ENCODE measurements around the gene ZBTB32. TPM values are rescaled to one million over a fixed set of nuclear protein-coding genes. Genes with fewer than 3 reads are reported as not detected.
"Not testable (repeated sequence)": the region's sequence is repeated elsewhere in the genome, so short reads cannot be mapped to it uniquely, and the experiment has no call there.

The ZBTB32 gene
- total RNA-seq, 2 donors from 2014 or later: 138 to 217 TPM

DNA sequence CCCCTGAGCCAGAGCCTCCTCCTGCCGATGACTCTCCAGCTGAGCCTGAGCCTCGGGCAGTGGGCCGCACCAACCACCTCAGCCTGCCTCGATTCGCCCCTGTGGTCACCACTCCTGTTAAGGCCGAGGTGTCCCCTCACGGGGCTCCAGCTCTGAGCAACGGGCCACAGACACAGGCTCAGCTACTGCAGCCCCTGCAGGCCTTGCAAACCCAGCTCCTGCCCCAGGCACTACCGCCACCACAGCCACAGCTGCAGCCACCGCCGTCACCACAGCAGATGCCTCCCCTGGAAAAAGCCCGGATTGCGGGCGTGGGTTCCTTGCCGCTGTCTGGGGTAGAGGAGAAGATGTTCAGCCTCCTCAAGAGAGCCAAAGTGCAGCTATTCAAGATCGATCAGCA is 17.0 kb downstream of the ZBTB32 start:
- Mint-ChIP-seq H3K27ac (peak overlapping the region; percentile 54), H3K27me3 (no peaks in the 10 kb centered on the region), H3K4me3 (peak overlapping the region; percentile 15), H3K36me3 (ENCODE audit: low read depth) (peaks cover 92% of the 10 kb centered on the region), H3K9me3 (no peaks in the 10 kb centered on the region), H3K4me1 (peaks cover 5% of the 10 kb centered on the region)
- no peak for ATAC-seq (replicated peaks)

DNA sequence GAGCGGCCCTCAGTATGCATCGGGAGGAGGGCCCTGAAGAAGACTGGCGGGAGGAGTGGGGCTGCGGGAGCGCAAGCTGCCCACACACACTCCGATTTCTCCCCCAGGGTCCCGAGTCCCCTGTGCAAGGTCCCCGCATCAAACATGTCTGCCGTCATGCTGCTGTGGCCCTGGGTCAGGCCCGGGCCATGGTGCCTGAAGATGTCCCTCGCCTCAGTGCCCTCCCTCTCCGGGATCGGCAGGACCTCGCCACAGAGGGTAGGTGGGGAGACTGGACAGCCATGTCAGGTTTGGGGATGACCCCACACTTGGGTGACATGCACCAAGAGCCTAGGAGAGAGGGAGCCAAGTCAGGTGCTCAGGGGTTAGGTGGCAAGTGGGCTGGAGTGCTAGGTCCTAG is 18.1 kb downstream of the ZBTB32 start:
- H3K4me3 Mint-ChIP-seq: peak overlapping the region; percentile 15
- no peaks in the 10 kb centered on the region for H3K27me3 Mint-ChIP-seq
- no peak for ATAC-seq (replicated peaks)
- peak overlapping the region; percentile 54 for H3K27ac Mint-ChIP-seq
- H3K9me3 Mint-ChIP-seq: no peaks in the 10 kb centered on the region
- H3K36me3 Mint-ChIP-seq (ENCODE audit: low read depth): peaks cover 92% of the 10 kb centered on the region
- H3K4me1 Mint-ChIP-seq: peaks cover 5% of the 10 kb centered on the region

DNA sequence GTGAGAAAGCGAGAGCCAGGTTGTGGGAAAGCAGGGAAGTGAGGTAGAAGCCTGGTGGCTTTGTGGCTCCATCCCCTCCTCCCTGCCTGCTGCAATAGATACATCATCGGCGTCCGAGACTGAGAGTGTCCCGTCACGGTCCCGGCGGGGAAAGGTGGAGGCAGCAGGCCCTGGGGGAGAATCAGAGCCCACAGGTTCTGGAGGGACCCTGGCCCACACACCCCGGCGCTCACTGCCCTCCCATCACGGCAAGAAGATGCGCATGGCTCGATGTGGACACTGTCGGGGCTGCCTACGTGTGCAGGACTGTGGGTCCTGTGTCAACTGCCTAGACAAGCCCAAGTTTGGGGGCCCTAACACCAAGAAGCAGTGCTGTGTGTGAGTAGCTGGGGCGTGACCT is 18.5 kb downstream of the ZBTB32 start:
- no peak for ATAC-seq (replicated peaks)

DNA sequence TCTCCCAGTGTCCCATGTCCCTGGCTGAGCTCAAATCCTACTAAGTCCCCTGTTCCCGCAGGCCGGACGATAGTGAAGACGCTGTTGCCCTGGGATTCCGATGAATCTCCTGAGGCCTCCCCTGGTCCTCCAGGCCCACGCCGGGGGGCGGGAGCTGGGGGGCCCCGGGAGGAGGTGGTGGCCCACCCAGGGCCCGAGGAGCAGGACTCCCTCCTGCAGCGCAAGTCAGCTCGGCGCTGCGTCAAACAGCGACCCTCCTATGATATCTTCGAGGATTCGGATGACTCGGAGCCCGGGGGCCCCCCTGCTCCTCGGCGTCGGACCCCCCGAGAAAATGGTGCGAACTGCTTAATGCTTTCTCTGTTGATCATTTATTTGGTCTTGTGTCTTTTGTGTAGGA is 19.3 kb downstream of the ZBTB32 start:
- peaks cover 100% of the 10 kb centered on the region for H3K36me3 Mint-ChIP-seq (ENCODE audit: low read depth)
- ATAC-seq (replicated peaks): no peak
- no peak overlapping the region for H3K27ac Mint-ChIP-seq

More for the DNA sequence above, 18.5 kb downstream of the ZBTB32 start:
- H3K4me1 Mint-ChIP-seq: peaks cover 5% of the 10 kb centered on the region
- H3K9me3 Mint-ChIP-seq: no peaks in the 10 kb centered on the region
- H3K27ac Mint-ChIP-seq: peak overlapping the region; percentile 54
- no peaks in the 10 kb centered on the region for H3K27me3 Mint-ChIP-seq
- peaks cover 96% of the 10 kb centered on the region for H3K36me3 Mint-ChIP-seq (ENCODE audit: low read depth)
- H3K4me3 Mint-ChIP-seq: peak overlapping the region; percentile 15

DNA sequence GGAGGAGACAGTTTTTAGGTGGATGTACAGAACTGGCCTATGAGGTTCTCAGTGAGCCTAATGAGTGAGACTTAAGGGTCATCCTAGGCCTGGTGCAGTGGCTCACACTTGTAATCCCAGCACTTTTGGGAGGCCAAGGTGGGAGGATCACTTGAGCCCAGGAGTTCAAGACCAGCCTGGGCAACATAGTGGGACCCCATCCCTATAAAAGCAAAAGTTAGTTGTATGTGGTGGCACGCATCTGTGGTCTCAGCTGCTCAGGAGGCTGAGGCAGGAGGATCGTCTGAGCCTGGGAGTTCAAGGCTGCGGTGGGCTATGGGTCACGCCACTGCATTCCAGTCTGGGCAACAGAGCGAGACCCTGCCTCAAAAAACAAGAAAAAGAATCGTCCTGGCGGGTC is 19.8 kb downstream of the ZBTB32 start:
- not testable (repeated sequence) for H3K27ac Mint-ChIP-seq; H3K27me3 Mint-ChIP-seq; H3K4me3 Mint-ChIP-seq; ATAC-seq (replicated peaks); H3K9me3 Mint-ChIP-seq; H3K4me1 Mint-ChIP-seq
- H3K36me3 Mint-ChIP-seq (ENCODE audit: low read depth): peaks cover 100% of the 10 kb centered on the region

More for the DNA sequence above, 19.3 kb downstream of the ZBTB32 start:
- Mint-ChIP-seq H3K4me1 (peaks cover 5% of the 10 kb centered on the region), H3K27me3 (no peaks in the 10 kb centered on the region), H3K4me3 (no peak overlapping the region), H3K9me3 (no peaks in the 10 kb centered on the region)

DNA sequence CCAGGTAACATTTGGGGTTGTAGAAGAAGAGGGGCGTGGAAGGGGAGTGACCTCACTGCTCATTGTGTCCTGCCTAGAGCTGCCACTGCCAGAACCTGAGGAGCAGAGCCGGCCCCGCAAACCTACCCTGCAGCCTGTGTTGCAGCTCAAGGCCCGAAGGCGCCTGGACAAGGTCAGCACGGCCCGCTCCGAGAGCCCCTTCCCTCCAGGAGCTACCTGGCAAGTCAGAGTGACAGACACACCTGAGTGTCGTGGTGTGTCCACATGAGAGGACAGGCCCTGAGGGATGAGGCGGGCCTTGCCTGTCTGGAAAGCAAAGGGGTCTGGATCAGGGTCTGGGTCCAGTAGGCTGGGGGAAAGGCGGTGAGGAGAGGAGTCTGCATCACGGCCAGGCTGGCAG is 20.2 kb downstream of the ZBTB32 start:
- Mint-ChIP-seq H3K9me3 (no peaks in the 10 kb centered on the region), H3K36me3 (ENCODE audit: low read depth) (peaks cover 100% of the 10 kb centered on the region), H3K4me1 (peaks cover 5% of the 10 kb centered on the region), H3K27ac (no peak overlapping the region), H3K27me3 (no peaks in the 10 kb centered on the region), H3K4me3 (no peak overlapping the region)
- ATAC-seq (replicated peaks): no peak

DNA sequence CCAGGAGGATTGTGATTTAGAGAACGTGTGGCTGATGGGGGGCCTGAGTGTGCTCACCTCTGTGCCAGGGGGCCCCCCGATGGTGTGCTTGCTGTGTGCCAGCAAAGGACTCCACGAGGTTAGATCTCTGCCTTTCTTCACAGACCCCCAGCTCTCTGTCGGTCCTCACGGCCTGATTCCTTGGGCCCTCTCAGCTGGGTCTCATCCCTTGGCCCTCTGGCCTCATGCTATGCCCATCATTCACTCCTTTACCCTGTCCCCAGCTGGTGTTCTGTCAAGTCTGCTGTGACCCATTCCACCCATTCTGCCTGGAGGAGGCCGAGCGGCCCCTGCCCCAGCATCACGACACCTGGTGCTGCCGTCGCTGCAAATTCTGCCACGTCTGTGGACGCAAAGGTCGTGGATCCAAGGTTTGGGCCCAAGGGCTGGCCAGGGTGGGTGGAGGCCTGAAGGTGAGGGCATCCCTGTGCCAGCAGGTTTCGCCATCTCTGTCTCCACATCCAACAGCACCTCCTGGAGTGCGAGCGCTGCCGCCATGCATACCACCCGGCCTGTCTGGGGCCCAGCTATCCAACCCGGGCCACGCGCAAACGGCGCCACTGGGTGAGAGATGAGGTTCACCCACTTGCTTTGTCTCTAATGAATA is 21.0 kb downstream of the ZBTB32 start:
- Mint-ChIP-seq H3K4me1 (peaks cover 5% of the 10 kb centered on the region), H3K27me3 (no peaks in the 10 kb centered on the region), H3K9me3 (no peaks in the 10 kb centered on the region), H3K27ac (no peak overlapping the region), H3K36me3 (ENCODE audit: low read depth) (peaks cover 100% of the 10 kb centered on the region), H3K4me3 (no peak overlapping the region)
- no peak for ATAC-seq (replicated peaks)

DNA sequence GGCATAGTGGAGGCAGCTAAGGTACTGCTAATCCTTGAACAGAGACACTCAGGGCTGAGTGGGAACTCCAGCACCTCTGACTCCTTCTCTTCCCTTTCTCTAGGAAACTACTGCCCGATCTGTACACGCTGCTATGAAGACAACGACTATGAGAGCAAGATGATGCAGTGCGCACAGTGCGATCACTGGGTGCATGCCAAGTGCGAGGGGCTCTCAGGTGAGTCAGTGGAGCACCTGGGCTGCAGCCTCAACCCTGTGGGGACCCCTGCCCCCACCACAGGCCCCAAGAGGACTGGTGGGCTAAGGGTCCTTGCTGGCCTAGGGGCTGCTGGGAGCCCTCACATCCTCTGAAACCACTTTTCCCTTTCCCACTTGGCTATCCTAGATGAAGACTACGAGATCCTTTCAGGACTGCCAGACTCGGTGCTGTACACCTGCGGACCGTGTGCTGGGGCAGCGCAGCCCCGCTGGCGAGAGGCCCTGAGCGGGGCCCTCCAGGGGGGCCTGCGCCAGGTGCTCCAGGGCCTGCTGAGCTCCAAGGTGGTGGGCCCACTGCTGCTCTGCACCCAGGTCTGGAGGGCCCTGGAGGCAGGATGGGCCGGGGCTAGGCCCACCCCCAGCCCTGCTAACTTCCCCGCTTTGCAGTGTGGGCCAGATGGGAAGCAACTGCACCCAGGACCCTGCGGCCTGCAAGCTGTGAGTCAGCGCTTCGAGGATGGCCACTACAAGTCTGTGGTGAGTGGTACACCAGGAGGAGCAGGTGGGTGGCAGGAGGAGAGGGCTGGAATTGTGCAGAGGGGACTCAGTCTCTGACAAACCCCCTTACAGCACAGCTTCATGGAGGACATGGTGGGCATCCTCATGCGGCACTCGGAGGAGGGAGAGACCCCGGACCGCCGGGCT is 22.9 kb downstream of the ZBTB32 start:
- ATAC-seq (replicated peaks): no peak
- Mint-ChIP-seq H3K27ac (peak overlapping the region; percentile 69), H3K36me3 (ENCODE audit: low read depth) (peaks cover 98% of the 10 kb centered on the region), H3K4me1 (peaks cover 10% of the 10 kb centered on the region), H3K4me3 (no peak overlapping the region), H3K9me3 (no peaks in the 10 kb centered on the region), H3K27me3 (no peaks in the 10 kb centered on the region)

DNA sequence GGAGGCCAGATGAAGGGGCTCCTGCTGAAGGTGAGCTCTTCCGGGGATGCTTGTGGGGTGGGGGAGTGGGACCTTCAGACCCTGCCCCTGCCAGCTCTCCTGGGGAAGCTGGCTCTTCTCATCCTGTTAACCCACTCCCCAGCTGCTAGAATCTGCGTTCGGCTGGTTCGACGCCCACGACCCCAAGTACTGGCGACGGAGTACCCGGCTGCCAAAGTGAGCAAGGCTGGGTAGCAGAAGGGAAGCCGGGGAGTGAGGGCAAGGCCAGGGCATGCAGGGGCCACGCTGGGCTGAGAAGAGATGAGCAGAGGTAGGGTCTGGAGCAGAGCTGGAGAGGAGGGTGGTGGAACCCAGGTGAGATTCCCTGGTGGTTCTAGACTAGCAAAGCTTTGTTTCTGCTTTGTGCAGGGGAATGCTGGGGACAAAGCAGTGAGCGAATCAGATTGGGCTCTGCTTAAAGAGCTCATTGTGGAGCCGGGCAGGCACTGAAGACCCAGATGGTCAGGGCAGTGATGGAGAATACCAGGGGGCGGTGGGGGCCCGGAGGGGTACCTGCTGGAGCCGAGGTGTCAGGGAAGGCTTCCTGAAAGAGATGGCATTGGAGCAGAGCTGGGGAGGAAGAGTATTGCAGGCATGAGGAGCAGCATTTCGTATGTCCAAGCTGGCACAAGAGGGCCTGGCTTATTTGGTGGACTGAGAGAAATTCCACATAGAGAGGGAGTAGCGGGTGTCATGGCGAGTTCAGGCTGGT is 23.8 kb downstream of the ZBTB32 start:
- ATAC-seq (replicated peaks): no peak
- Mint-ChIP-seq H3K36me3 (ENCODE audit: low read depth) (peaks cover 89% of the 10 kb centered on the region), H3K27me3 (no peaks in the 10 kb centered on the region), H3K9me3 (no peaks in the 10 kb centered on the region), H3K4me3 (no peak overlapping the region), H3K4me1 (peaks cover 10% of the 10 kb centered on the region), H3K27ac (peak overlapping the region; percentile 69)

DNA sequence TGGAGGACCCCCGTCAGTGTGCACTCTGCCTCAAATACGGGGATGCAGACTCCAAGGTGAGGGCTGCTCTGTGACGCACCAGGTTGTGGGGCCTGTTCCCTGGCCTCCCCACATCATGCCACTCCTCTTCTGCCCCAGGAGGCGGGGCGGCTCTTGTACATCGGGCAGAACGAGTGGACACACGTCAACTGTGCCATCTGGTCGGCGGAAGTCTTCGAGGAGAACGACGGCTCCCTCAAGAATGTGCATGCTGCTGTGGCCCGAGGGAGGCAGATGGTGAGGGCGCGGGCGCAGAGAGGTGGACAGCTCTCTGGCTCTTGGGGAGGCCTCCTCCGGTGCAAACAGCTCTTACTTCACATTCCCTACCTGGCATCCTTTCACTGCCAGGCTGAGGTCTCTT is 24.7 kb downstream of the ZBTB32 start:
- no peak overlapping the region for H3K4me3 Mint-ChIP-seq
- H3K36me3 Mint-ChIP-seq (ENCODE audit: low read depth): peaks cover 88% of the 10 kb centered on the region
- peaks cover 11% of the 10 kb centered on the region for H3K4me1 Mint-ChIP-seq
- no peak overlapping the region for H3K27ac Mint-ChIP-seq
- H3K27me3 Mint-ChIP-seq: no peaks in the 10 kb centered on the region
- no peak for ATAC-seq (replicated peaks)
- H3K9me3 Mint-ChIP-seq: no peaks in the 10 kb centered on the region

DNA sequence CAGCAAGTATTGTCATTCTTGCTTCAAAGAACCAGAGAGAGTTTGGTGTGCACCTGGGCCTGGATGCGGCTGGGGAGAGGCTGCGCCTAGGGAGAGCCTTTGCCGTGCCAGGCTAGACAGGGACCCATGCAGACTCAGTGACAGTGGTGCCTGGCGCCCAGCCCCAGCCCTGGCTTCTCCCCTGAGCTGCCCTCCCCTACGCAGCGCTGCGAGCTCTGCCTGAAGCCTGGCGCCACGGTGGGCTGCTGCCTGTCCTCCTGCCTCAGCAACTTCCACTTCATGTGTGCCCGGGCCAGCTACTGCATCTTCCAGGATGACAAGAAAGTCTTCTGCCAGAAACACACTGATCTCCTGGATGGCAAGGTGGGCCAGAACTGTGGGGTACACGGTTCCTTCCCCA is 25.4 kb downstream of the ZBTB32 start:
- ATAC-seq (replicated peaks): no peak
- Mint-ChIP-seq H3K27ac (peak overlapping the region; percentile 38), H3K9me3 (no peaks in the 10 kb centered on the region), H3K27me3 (no peaks in the 10 kb centered on the region), H3K4me1 (peaks cover 15% of the 10 kb centered on the region), H3K4me3 (no peak overlapping the region), H3K36me3 (ENCODE audit: low read depth) (peaks cover 88% of the 10 kb centered on the region)

DNA sequence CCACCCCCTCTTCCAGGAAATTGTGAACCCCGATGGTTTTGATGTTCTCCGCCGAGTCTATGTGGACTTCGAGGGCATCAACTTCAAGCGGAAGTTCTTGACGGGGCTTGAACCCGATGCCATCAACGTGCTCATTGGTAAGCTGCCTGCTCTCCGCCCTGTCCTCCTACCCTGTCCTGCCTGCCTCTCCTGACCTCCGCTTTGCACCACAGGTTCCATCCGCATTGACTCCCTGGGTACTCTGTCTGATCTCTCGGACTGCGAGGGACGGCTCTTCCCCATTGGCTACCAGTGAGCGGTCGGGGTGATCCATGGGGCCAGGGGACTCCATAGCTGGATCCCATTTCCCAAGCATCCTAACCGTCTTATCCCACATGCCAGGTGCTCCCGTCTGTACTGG is 26.0 kb downstream of the ZBTB32 start:
- Mint-ChIP-seq H3K9me3 (no peaks in the 10 kb centered on the region), H3K27me3 (no peaks in the 10 kb centered on the region), H3K4me3 (no peak overlapping the region), H3K36me3 (ENCODE audit: low read depth) (peaks cover 88% of the 10 kb centered on the region), H3K4me1 (peaks cover 17% of the 10 kb centered on the region), H3K27ac (peak overlapping the region; percentile 38)
- no peak for ATAC-seq (replicated peaks)

DNA sequence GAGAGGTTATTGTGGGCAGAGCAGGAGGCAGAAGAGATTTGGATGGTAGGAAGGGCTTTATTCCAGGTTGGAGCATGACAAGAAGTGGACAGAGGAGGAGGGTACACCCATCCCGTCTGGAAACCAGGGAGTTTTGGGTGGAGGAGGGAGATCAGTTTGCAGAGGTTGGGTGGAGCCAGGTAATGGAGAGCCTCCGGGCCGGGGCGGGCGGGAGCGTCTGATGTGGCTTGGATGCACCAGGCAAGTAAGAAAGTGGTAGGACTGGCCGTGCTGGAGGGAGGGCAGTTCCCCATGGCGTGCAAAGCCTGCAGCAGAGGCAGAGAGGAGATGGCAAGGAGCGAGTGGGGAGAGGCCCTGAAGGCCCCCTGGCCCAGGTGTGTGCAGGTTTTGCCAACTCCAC is 27.0 kb downstream of the ZBTB32 start:
- H3K27ac Mint-ChIP-seq: peak overlapping the region; percentile 74
- ATAC-seq (replicated peaks): peak; percentile 13
- H3K36me3 Mint-ChIP-seq (ENCODE audit: low read depth): peaks cover 88% of the 10 kb centered on the region
- peaks cover 23% of the 10 kb centered on the region for H3K4me1 Mint-ChIP-seq
- H3K4me3 Mint-ChIP-seq: no peak overlapping the region
- H3K9me3 Mint-ChIP-seq: no peaks in the 10 kb centered on the region
- H3K27me3 Mint-ChIP-seq: no peaks in the 10 kb centered on the region

DNA sequence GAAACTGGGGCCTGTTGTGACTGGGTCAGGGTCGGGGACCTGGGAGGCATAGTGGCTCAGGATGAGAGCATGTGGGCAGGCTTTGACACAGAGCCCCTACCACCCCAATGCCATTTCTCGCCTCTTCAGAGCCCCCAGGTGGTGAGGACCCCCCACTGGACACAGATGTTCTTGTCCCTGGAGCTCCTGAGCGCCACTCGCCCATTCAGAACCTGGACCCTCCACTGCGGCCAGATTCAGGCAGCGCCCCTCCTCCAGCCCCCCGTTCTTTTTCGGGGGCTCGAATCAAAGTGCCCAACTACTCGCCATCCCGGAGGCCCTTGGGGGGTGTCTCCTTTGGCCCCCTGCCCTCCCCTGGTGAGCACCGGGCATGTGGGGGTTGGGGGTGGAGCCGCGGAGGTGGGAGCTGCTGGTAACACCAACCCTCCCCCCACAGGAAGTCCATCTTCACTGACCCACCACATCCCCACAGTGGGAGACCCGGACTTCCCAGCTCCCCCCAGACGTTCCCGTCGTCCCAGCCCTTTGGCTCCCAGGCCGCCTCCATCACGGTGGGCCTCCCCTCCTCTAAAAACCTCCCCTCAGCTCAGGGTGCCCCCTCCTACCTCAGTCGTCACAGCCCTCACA is 27.5 kb downstream of the ZBTB32 start:
- no peaks in the 10 kb centered on the region for H3K9me3 Mint-ChIP-seq

More for the DNA sequence above, 27.5 kb downstream of the ZBTB32 start:
- Mint-ChIP-seq H3K36me3 (ENCODE audit: low read depth) (peaks cover 88% of the 10 kb centered on the region), H3K27ac (no peak overlapping the region), H3K4me3 (no peak overlapping the region), H3K4me1 (peaks cover 26% of the 10 kb centered on the region), H3K27me3 (no peaks in the 10 kb centered on the region)
- ATAC-seq (replicated peaks): no peak

Measured in activated T-helper 17 cell treated with anti-CD3 and anti-CD28 coated beads, Interleukin-2, amount 50 U/mL, for 72 hours (primary cell).